IPS-NIHi7 (cell line): ENCODE data around the gene RPP25.

Experiments used
- DNase-seq: peaks from one replicate; pipeline ENCODE4 v3.0.0; 2012; ENCODE audit warnings: mixed read lengths; ENCODE audit errors: extremely low spot score

Gene RPP25

DNA sequence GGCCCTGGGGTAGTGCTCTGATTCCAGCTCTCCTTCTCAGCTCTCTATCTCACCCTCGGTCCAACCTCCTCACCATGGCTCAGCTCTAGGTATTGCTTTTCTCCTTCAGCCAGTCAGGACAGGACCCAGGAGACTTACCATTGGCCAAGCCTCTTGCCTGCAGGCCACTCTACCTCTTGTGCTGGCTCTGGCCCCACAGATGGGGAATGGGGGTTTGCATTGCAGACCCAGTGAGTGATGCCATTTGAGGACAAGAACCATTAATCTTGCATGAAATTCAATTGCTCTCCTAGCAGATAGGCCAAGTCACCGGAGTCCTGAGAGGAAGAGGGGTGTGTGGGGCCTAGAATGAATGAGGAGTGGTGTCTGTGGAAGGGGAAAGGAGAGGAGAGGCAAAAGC lies 6.1 kb upstream of the RPP25 start:
- no peak for DNase-seq

DNA sequence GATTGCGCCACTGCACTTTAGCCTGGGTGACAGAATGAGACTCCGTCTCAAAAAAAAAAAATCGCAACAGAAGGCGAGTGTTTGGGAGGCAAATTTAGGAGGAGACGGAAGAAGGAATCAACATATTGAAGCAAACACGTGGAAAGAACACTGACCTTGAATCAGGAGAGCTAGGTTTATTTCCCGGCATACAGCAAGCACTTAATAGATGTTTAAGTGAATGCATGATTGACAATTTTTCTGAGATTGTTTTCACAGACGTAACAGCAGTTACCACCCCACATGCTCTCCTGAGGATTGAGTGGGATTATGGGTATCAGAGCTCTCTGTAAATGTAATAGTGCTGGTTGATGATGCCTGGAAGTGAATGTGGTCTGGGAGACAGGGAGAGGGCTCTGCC lies 5.6 kb upstream of the RPP25 start:
- DNase-seq, result no peak

DNA sequence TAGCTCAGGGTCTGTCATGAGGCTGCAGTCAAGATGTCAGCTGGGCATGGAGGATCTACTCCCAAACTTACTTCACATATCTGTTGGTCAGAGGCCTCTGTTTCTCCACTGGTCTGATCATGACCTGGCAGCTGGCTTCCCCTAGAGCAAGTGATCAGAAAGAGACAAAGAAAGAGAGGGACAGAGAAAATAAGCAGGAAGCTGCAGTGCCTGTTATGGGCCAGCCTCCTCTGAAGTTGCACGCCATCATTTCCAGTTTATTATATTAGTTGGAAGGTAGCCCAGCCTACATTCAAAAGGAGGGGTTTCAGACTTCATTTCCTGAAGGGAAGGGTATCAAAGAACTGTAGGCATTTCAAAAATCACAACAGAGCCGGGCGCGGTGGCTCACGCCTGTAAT lies 5.0 kb upstream of the RPP25 start:
- DNase-seq, result no peak

DNA sequence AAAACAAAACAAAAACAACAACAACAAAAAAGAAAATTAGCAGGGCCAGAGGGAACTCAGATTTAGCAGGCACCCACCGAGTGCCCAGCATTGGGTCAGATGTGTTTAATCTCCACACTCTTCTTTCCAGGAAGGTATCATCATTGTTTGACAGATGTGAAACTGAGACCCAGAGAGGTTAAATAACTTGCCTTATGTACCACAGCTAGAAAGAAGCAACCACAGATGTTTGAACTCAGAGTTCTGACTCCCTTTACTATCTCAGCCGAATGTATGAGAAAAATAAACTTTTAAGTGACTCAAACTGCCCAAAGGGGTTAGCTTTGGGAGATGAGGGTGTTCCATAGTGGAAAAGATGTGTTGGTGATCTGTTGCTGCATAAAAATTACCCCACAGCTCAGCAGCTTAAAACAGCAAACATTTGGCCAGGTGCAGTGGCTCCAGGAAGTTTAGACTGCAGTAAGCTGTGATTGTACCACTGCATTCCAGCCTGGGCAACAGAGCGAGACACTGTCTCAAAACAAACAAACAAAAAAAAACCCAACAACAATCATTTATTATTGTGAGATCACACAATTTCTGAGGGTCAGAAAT lies 4.5 kb upstream of the RPP25 start:
- no peak for DNase-seq

DNA sequence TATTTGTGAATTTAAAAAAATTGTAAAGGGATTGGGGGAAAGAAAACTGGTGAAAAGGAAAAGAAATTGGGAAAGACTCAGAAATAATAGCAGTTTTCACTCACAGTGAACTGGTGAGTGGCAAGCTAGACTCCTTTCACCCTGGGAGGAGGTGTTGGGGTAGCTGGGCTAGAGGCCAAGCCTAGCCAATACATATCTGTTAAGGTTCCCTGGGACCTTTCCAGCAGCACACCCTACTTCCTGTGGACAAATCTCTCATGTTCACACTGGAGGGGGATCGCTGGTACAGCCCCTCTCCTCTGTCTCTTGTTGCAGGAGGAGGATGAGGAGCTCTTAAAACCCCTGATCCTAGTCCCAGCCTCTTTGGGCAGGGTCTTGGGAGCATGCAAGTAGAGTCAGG lies 3.7 kb upstream of the RPP25 start:
- DNase-seq, result no peak

DNA sequence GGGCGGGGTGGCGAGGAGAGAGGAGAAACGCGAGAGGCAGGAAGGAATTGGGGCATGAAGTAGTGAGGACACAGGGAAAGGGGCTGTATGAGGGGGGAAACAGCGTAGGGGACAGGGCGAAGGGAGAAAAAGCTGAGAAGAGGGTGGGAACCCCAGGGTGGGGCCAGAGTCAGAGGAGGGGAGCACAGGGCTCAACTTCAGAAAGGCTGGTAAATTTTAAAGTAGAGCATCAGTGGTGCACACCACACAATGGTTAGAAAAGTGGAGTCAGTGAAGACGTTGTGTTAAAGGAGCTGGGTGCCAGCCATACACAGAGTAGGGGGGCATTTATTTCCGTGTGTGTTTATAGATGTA lies 3.0 kb upstream of the RPP25 start:
- no peak for DNase-seq

DNA sequence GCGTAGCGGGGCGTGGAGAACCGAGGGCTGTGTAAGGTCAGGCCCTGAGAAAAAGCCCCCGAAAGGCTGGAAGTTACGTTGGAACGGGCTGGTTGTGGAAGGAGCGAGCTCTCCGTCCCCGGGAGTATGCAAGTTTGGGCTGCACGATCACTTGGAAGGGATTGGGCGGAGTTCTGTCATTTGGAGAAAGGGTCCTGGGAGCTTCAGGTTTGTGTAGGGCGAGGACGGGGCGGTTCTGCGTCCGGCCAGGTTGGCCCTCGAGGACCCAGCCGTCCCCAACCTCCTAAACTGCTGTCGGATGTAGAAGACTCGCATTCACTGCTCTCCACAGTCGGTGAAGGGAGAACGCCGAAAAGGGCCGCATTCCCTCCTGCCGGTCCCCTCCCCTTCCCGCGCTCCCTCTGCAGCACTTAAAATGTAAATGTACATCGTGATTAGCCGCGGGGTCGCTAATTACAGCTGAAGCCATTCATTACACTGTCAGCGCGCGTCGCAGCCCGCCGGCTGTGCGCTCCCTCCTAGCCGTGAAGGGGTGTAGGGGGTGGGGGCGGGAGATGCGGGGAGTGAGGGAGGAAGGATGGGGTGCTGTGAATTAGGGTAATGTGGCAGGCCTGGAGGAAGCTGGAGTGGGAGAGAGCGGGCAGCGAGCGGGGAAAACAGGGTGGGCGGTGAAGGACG lies 2.5 kb upstream of the RPP25 start:
- DNase-seq, result no peak

DNA sequence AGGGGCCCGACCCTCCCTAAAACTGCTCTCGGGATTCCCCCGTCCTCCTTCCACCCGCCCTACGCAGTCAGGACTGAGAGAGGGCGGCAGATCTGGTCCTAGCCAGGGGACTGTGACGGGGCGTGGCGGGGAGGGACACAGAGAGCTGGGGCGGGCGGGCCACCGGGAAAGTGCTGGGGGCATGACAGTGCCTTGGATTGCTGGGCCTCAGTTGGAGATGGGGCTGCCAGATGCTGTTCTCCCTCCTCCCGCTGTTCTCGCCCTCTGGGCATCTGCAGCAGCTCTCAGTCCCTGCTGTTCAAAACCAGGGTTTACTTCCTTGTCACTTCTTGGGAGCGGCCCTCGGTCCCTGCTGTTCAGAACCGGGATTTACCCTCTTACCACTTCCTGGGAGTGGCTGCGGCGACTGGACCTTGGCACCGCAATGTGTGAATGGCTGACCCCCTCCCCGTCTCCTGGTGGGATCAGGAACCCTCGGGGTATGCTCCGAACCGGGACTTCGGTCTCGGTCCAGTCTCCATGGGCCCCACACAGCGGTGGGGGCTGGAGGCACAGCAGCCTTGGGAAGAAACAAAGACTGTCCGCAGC lies 1.8 kb upstream of the RPP25 start:
- DNase-seq, result peak; percentile 65

DNA sequence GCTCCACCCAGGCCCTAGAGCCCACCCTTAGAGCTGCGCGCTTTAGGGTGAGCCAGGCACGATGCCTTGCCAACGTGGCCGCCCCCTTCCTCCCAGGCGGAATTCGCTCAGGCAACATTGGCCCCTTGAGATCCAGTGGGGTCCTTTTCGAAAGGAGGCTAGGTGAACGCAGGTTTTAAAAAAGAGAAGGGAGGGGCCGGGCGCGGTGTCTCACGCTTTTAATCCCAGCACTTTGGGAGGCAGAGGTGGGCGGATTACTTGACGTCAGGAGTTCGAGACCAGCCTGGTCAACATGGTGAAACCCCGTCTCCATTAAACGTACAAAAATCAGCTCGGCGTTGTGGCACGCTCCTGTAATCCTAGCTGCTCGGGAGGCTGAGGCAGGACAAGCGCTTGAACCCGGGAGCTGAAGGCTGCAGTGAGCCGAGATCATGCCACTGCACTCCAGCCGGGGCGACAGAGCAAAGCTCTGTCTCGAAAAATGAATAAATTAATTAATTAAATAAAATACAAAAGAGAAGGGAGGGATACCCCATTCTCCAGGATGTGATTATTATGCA lies 984 bp upstream of the RPP25 start:
- DNase-seq, result no peak

DNA sequence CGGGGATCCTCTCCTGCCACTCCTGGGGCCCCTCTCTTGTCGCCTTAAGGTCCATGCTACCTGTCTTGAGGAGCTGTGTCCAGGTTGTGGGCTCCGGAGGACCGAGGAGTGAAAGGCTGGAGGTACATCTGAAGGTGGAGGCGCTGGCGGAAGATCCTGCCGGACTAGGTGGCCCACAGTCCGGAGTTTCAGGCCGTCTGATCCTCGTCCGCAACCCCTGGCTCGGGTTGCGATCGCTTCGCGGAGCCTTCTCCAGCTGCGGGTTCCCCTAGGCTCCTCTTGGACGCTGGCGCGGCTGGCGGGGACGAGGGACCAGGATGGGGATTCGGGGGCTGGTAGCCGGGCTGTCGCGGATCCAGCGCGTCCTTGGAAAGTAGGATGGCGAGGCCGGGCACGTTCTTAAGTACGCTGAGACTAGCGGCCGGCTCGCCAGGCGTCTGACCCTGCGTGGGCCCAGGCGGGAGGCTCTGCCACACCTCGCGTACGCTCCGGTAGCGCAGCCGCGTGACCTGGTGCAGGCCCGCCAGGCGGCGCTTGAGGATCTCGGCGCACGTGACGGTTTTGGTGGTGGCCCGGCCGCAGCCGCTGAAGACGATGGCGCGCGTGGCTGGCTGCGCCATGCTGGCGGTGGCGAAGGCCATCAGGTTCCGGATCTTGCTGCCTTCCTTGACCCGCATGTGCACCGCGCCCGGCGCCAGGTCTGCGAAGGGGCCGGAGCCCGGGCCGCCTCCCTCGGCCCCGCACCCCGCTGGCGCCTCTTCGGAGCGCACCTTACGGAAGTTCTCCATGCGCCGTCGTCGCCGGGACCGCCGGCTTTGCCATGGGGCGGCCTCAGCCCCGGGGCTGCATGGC lies 550 bp downstream of the RPP25 start:
- no peak for DNase-seq

DNA sequence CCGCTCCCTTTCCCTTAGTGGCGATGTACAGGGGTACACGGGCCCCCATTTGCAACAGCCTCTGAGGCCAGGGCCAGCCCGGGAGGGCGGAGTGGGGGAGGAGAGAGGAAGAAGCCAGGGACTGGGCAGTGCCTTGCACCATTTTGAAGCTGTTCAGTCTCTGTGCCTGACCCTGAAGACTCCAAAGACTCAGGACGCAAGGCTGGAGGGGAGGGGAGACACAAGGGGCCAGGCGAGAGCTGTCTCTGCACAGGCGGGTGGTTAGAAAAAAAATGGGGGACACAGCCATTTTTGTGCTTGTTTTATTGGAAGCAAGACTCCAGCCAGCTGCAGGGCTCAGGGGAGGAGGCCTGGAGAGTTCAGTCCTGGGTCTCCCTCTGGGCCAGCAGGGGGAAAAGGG lies 1.6 kb downstream of the RPP25 start:
- DNase-seq, result no peak

DNA sequence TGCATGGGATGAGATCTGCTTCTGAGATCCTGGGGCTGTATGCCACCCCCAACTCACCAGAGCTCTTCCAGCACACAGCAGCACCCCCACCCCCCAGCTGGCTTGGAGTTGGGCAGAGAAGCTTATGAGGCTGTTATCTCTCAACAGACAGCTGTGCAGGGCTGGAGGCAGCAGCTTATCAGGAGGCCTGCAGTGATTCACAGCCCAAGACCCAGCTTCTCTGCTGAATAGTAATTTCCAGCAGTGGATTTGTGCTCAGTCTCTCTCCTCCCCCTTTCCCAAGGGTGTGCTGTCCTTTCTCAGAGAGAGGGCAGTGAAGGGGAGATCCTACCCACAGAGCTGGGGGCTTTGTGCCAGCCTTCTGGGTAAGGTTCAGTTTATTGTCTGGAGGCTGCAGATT lies 2.1 kb downstream of the RPP25 start:
- DNase-seq, result no peak

DNA sequence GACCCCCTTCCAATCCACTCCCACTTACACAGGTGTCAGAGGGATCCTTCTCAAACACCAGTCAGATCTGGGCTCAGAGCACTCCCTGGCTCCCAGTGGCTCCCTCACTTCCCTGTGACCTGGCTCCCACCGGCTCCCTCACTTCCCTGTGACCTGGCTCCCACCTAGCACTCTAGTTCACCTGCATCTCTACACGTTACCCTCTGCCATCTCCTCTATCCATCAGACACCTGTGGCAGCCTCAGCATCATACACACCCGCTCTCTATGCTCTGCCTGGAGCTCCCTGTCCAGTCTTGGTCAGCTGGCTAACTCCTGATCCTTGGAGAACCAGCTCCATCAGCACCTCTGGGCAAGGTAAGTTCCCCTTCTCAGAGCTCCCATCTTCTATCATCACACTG lies 5.6 kb downstream of the RPP25 start:
- no peak for DNase-seq

DNA sequence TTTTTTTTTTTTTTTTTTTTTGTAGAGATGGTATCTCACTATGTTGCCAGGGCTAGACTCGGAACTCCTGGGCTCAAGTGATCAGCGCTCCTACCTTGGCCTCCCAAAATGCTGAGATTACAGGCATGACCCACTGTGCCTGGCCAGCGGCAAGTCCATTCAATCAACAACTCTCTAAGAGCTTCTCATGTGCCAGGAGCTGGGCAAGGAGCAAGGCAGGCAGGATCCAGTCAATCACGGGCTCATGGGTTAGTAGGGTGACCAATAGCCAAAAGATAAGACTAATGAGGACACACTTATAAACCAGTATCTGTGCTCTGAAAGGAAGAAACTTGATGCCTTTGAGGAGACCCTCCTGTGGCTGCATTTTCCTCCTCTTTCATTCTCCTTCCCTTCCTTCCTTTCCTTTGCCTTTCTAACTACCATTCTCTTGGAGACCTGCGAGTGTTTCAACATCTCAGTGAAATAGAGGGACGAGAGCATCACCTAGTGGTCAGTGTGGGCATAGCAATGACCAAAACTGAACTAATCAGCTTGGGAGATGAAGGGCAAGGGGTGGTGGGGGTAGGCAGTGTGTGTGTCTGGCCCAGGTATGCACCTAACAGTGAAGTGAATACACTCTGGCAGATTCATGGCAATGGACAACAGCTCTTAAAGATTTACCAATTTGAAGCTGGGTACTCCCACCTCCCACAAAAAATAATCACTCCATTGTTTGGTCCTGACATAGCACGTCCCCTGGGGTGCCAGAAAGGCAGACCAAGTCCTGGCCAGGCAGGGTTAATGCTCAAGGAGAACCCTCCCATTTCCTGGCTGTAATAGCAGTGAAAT lies 6.3 kb downstream of the RPP25 start:
- peak; percentile 81 for DNase-seq

DNA sequence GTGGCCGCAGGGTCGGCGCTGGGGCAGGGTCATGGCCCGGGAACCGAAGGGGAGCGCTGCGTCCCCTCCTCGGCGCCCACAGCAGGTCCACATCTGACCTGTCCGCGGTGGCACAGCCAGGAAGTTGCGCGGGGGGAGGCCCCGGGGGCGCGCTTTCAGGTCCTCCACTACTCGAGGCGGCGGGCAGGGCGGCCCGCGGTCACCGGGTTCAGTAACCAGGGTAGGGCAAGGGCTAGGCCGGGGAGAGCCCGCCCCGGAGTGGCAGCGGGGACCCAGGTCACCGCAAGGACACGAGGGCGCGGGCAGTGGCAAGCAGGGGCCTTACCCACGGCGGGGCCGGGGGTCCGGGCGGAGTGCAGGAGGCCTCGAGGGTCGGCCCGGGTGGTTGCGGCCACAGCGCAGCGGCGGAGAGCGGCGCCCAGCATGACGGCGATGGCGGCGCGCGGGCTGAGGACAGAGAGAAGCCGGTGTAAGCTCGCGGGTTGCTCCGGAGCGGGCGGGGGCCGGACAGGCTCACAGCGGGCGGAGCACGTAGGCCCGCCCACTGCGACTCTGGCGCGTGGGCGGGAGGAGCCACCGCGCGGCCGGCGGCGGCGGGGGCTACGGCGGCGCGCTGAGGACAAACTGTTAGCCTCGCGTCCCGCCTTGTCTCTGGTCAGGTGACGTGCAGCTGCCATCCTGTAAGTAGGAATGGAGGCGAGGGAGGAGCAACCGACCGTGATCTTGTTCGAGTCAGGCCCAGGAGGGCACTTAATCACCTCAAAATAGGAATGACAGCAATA lies 18.8 kb downstream of the RPP25 start, which contains the start of gene COX5A:
COX5A (minus strand) TSS at position 484 of the 782 bp plus-strand sequence; CDS start at position 425, 59 bp downstream.
- peak; percentile 94 for DNase-seq

DNA sequence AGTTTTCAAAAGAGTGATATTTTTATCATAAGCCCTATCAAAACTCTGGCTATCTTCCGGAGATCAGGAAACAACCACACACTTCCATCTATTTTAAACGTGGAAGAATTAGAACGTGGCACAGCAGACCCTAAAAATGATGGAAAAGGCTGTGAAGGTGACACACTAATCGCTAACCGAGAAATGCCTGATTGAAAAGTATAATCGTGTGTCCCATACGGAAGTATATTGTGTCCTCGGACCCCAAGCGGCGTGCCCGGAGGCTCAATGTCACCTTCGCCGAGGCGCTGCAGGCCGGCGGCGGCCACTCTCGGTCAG lies 19.3 kb downstream of the RPP25 start:
- DNase-seq, result no peak

DNA sequence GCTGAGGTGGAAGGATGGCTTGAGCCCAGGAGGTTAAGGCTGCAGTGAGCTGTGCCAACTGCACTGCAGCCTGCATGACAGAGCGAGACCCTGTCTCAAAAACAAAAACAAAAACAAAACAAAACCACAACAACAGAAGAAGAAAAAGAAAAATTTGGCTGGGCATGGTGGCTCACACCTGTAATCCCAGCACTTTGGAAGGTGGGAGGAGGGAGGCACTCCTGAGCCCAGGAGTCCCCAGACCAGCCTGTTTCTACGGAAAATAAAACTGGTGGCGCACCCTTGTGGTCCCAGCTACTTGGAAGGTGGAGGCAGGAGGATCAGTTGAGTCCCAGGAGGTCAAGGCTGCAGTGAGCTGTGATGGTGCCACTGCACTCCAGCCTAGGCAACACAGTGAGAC lies 21.4 kb downstream of the RPP25 start:
- DNase-seq, result peak; percentile 29

DNA sequence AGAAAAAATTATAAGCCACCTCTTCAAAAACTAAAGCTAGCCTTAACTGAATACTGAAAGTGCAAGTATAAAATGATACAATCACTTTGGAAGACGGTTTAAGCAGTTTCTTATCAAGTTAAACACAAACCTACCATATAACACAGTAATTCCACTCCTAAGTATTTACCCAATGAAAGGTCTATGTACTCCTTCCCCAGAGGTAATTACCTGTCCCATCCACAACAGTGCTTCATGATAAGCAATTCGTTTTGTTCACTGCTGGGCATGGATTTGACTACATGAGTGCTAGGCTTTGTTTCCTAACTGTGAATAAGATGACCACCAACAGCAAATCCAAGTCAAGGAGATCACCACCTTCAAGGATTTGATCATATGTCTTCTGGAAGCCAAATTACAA lies 23.0 kb downstream of the RPP25 start:
- DNase-seq, result no peak

DNA sequence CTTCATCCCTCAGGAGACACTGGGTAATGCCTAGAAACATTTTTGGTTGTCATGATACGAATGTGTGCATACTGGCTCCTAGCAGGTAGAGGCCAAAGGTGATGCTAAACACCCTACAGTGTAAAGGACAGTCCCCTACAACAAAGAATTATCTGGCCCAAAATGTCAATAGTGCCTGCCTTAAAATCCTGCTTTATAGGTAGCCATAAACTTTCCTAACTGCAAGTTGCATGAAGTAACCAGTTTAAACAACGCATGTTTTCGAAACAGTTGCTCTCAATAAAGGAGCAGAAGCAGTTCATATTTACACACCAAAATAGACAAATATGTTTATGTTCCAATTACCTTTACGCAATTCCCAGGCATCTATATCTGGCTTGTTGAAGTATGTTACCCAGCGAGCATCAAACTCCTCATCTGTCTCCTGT lies 27.8 kb downstream of the RPP25 start:
- DNase-seq, result no peak

DNA sequence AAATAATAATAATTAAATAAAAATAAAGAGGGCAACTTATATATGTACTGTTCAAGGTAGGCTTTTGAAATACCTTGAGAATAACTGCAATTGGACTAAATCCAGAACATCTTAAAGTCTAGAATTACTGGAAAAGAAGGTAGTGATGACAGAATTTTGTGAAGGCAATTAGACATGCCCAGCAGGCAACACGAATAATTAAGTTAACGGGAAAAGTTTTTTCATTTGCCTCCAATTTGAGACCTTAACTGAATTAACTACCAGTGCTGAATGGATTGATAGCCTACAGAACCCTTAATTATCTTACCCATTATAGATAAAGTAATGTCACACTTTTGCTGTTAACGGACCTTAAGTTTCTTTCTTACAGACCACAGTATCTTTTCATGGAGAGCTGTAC lies 32.0 kb downstream of the RPP25 start:
- DNase-seq, result no peak

DNA sequence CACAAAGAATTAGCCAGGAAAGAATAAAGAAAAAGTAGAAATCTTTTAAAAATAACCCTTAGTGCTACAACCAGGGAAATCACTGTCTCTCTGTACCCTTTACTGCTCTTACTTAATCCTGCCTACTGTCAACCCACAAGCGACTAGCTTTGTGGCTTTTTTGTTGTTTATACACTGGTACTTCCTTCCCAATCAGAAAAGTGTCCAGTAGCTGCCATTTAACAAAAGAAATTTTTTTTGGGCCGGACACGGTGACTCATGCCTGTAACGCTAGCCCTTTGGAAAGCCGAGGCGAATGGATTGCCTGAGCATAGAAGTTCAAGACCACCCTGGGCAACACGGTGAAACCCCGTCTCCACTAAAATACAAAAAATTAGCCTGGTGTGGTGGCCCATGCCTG lies 36.1 kb downstream of the RPP25 start:
- no peak for DNase-seq
